Measurements from ENCODE around the gene BET1.
A peak's percentile ranks its signal among the peaks of the same experiment; 100 is the strongest.
"Not testable (repeated sequence)": the region's sequence is repeated elsewhere in the genome, so short reads cannot be mapped to it uniquely, and the experiment has no call there.

Gene BET1

DNA sequence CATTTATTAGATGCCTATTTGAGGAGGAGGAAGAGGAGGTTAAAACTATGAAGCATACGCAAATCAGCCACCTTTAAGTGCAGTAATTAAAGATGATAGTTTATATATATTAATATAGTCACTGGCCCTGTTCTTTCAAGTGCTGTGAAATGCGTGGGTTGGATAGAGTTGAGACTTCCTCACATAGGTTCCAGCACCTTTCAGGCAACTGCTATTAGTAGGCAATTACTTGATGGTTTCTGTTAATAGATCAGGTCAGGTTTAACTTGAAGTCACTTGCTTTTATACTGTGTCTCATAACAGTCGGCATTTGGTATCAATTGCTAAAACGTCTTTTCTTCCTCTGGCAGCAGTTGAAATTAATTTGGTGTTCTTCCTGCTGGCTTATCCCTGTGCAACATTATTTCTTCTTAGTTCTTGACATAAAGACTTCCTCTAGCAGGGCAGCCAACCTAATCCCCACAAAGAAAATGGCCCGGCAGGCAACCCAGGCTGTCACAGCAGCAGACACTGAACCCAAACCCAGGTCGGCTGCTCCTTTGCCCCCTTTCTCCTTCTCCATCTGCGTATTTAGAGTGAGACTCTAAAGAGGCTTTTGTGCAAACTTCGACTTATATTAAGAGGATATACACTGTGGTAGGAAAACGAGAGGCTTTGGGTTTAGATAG, 35.3 kb upstream of the BET1 start:
- DNase-seq (ENCODE audit: extremely low read depth, low read depth), result no peak
- TF ChIP-seq CTCF (IDR thresholded peaks at IDR 0.05; ENCODE audit: low read depth, low read length), result no peak

DNA sequence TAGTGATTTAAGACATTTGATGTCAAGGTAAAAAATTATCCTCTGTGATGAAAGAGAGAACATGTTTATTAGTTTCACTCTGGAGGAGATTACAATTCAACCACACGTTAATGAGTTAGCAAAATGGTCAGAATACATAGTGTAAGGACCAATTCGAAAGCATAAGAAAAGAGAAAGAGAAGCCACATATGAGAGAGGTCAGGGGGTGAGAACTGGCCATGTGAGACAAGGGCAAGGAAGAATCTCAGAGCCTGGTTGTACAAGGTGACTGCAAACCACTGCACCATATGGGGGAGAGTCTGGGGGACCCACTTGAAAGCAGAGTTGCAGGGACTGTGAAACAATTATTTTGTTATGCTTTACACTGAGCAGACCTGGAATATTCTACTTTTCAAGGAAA, 27.7 kb upstream of the BET1 start:
- TF ChIP-seq CTCF (IDR thresholded peaks at IDR 0.05; ENCODE audit: low read depth, low read length), result no peak
- DNase-seq (ENCODE audit: extremely low read depth, low read depth), result no peak

- no peak for DNase-seq (ENCODE audit: extremely low read depth, low read depth)
- no peak for TF ChIP-seq CTCF (IDR thresholded peaks at IDR 0.05; ENCODE audit: low read depth, low read length)
Measured at GRCh38 chr7:94030634-94031033, 26.5 kb upstream of the BET1 start.

- no peak for TF ChIP-seq CTCF (IDR thresholded peaks at IDR 0.05; ENCODE audit: low read depth, low read length)
- no peak for DNase-seq (ENCODE audit: extremely low read depth, low read depth)
Measured at GRCh38 chr7:94029976-94030375, 25.8 kb upstream of the BET1 start.

DNA sequence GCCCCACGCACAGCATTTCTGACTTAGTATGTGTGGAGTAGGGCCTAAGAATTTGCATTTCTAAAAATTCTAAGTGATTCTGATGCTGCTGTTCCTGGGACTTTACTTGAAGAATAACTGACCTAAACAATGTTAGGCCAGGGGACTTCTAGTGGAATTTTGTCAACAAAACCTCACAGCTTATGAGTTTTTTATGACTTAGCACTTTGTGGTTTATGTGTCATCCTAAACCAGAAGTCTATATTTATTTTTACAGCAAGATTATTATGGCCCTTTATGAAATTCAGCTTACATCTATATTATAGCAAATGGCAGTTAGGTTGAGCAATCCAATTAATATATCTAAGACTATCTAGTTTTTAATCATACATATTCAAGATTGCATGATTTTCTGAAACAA, 24.6 kb upstream of the BET1 start:
- DNase-seq (ENCODE audit: extremely low read depth, low read depth), result peak; percentile 4
- no peak for TF ChIP-seq CTCF (IDR thresholded peaks at IDR 0.05; ENCODE audit: low read depth, low read length)

- not testable (repeated sequence) for DNase-seq (ENCODE audit: extremely low read depth, low read depth)
Measured at GRCh38 chr7:94026619-94027018, 22.5 kb upstream of the BET1 start.

- no peak for TF ChIP-seq CTCF (IDR thresholded peaks at IDR 0.05; ENCODE audit: low read depth, low read length)
- DNase-seq (ENCODE audit: extremely low read depth, low read depth), result no peak
Measured at GRCh38 chr7:94022550-94022949, 18.4 kb upstream of the BET1 start.

DNA sequence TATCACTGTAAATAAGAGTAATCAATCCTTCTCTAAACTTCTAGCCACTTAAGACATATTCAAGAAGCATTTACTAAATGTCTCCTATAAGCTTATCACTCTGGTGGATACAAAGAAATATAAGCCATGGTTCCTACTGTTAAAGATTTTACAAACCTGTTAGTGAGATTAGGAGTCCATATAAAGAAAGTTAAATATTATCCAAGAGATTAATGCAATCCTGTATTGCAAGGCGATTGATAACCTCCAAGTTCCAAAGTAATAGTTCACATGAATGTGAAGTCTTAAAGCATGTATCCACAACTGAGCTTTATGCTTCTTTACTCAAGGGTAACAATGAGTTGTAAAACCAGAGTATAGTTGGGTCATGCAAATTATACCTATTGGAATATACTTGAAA, 12.6 kb upstream of the BET1 start:
- DNase-seq (ENCODE audit: extremely low read depth, low read depth), result no peak
- no peak for TF ChIP-seq CTCF (IDR thresholded peaks at IDR 0.05; ENCODE audit: low read depth, low read length)

All from AG09319 (cell line).